Right renal cortex interstitium (tissue), 3 donors: ENCODE data around the gene VGF. TPM values are rescaled to one million over a fixed set of nuclear protein-coding genes. Genes with fewer than 3 reads are reported as not detected.

Experiments used
- DNase-seq, 3 donors: peaks; one replicate each; pipeline ENCODE4 v3.0.0-alpha.2; 2013; ENCODE audit warnings: low read depth in 3 of 3, low spot score in 2 of 3
- polyA plus RNA-seq, 3 donors: library from polyadenylated mRNA; unstranded; fragments of 120-200 nt; gene quantifications; one replicate each; pipeline ENCODE4 v1.2.1, GENCODE V29; 2013; ENCODE audit not compliant: insufficient read length in 3 of 3

Gene VGF
- polyA plus RNA-seq, 3 donors = 0.07 to 0.21 (median 0.08) TPM

- DNase-seq = no peak
These were observed 20.8 kb upstream of the VGF start for GRCh38 chr7:101186194-101186593.

- DNase-seq = no peak
These were observed 20.0 kb upstream of the VGF start for GRCh38 chr7:101185258-101185839.

GRCh38 chr7:101180130-101180755, 14.9 kb upstream of the VGF start, which contains the start of gene NAT16:
Gene NAT16 (minus strand): TSS chr7:101180293. CDS start chr7:101174807, 5,486 bp downstream.
- DNase-seq = no peak

GRCh38 chr7:101179713-101180112, 14.3 kb upstream of the VGF start:
- no peak for DNase-seq

GRCh38 chr7:101179117-101179516, 13.7 kb upstream of the VGF start:
- DNase-seq = no peak

- DNase-seq = no peak
These were observed 12.3 kb upstream of the VGF start for GRCh38 chr7:101177644-101178043.

- DNase-seq = no peak
These were observed 10.3 kb upstream of the VGF start for GRCh38 chr7:101175664-101176063.

- DNase-seq = no peak
These were observed 9.0 kb upstream of the VGF start for GRCh38 chr7:101174322-101174854.

- DNase-seq = no peak
These were observed 8.4 kb upstream of the VGF start for GRCh38 chr7:101173752-101174244.

GRCh38 chr7:101172854-101173751, 7.7 kb upstream of the VGF start:
- no peak for DNase-seq

GRCh38 chr7:101172005-101172853, 6.9 kb upstream of the VGF start:
- DNase-seq = no peak

GRCh38 chr7:101171442-101171837, 6.1 kb upstream of the VGF start:
- DNase-seq = no peak

GRCh38 chr7:101170617-101171441, 5.5 kb upstream of the VGF start:
- DNase-seq = no peak

GRCh38 chr7:101169838-101170551, 4.6 kb upstream of the VGF start:
- DNase-seq = no peak

GRCh38 chr7:101169110-101169837, 3.9 kb upstream of the VGF start:
- no peak for DNase-seq

- no peak for DNase-seq
These were observed 3.2 kb upstream of the VGF start for GRCh38 chr7:101168412-101169049.

GRCh38 chr7:101167645-101168411, 2.5 kb upstream of the VGF start:
- no peak for DNase-seq
